ENCODE results near the gene TLE3.

TLE3 gene

DNA sequence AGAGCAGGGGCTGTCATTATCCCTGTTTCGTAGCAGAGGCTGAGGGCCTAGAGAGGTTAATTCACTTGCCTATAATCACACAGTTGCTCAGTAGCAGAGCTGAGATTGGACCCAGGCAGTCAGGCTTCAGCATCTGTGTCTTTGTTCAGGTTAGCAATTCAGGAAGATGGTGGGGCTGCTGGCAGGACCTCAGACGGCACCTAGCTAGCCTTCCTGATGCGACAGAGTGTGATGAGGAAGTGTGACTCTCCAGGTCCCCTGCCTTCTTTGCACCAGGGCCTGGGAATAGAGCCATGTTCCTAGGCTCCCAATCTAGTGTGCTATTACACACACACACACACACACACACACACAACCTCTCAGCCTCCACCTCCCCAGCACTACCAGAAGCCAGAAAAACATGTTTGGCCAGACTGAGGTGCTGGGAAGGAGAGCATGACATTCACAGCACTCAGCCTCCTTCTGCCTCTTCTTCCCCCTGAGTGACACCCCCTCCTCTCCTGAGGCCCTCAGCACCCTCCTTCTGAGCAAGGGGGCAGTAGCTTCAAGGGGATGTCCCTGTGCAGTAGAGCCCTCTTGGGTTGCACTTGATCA, 88.9 kb downstream of the TLE3 start:
- DNase-seq (ENCODE audit: low read depth in 3 of 3, low spot score in 1 of 3) = no peak

DNA sequence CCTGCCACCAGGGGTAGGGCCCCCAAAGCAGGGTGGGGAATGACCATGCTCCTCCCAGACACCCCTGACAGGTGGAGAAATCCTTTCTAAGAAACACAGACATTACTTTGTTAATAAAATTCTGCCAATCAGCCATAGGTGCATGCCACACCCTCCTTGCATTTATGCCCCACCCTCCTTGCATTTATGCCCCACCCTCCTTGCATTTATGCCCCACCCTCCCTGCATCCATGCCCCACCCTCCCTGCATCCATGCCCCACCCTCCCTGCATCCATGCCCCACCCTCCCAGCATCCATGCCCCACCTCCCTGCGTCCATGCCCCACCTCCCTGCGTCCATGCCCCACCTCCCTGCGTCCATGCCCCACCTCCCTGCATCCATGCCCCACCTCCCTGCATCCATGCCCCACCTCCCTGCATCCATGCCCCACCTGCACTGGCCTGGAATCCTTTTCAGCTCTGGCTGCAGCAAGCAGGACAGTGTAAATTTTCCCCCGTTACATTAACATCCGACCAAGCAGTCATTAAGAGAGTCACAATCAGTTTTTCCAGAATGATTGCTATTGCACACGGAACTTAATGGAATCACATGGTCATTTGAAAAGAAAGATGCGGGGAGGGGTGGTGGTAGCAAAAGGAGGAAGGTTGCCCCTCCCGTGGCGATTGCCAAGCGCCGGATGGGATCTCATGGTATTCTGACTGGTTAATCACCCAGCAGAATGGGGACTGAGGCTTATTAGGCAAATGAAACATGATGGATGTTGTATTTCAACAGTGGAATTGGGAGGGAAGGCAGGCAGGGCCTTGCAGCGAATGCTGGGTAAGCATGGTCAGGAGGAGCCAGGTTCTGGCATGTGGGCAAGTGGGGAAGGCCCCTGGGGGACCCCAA, 91.2 kb downstream of the TLE3 start:
- no peak for DNase-seq (ENCODE audit: low read depth in 3 of 3, low spot score in 1 of 3)

DNA sequence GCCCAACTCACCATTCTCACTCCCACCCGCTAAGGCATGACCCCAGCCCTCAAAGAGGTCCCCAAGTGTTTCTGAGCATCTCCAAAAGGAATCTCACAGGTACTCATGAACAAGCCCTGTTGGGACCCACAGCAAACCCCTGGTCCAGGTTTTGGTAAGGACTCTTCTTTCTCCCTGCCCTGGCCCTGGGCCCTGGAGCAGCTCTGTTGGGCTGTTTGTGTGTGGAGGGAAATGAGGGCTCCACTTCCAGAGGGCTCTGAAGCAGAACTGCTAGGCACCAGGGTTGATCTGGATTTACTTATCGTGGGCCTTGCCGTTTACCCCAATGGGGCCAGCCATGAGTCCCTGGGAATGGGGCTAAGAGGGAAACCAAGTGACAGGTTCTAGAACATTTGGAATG, 92.9 kb downstream of the TLE3 start:
- DNase-seq (ENCODE audit: low read depth in 3 of 3, low spot score in 1 of 3) = no peak

GRCh38 chr15:70002897-70003296, 94.8 kb downstream of the TLE3 start:
- no peak for DNase-seq (ENCODE audit: low read depth in 3 of 3, low spot score in 1 of 3)

GRCh38 chr15:70001859-70002258, 95.9 kb downstream of the TLE3 start:
- no peak for DNase-seq (ENCODE audit: low read depth in 3 of 3, low spot score in 1 of 3)

DNA sequence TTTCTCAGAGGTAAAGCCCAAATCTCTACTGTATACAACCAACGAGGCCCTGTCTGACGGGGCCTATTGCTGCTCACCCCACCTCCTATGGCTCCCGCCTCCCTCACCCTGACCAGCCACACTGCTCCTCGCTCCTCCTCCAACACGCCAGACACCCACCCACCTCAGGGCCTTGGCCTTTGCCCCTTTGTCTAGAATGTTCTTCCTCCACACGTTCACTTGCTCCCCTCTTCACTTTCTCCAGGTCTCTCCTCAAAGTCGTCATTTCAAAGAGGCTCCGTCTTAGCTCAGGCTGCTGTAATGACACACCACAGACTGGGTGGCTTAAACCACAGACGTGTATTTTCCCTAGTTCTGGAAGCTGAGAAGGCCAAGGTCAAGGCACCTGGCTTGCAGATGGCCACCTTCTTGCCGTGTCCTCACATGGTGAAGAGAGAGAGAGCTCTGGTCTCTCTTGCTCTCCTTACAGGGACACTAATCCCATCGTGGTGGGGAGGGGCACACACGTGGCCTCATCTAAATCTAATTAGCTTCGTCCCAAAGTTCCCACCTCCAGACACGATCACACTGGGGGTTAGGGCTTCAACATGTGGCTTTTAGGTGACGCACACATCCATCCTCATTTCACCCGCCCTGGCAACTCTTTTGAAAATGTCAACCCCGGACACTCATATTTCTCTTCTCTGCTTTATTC, 98.2 kb downstream of the TLE3 start:
- no peak for DNase-seq (ENCODE audit: low read depth in 3 of 3, low spot score in 1 of 3)

- no peak for DNase-seq (ENCODE audit: low read depth in 3 of 3, low spot score in 1 of 3)
These were observed 99.0 kb downstream of the TLE3 start for GRCh38 chr15:69998541-69999391.

- no peak for DNase-seq (ENCODE audit: low read depth in 3 of 3, low spot score in 1 of 3)
These were observed 99.9 kb downstream of the TLE3 start for GRCh38 chr15:69997813-69998212.

Data from stimulated activated CD4-positive, alpha-beta T cell treated with anti-CD3 and anti-CD28 coated beads, TNF-alpha, amount 100 ng/mL, for 1 hour (primary cell).